Measurements from ENCODE around the gene ATAT1.

Gene ATAT1

GRCh38 chr6:30618270-30618797 is 8.3 kb upstream of the ATAT1 start:
- DNase-seq (ENCODE audit: extremely low read depth, low read depth): no peak

GRCh38 chr6:30619561-30619960 is 7.1 kb upstream of the ATAT1 start:
- no peak for TF ChIP-seq CTCF (IDR thresholded peaks at IDR 0.05; ENCODE audit: low read depth, low read length)
- no peak for DNase-seq (ENCODE audit: extremely low read depth, low read depth)

More at GRCh38 chr6:30618270-30618797, 8.3 kb upstream of the ATAT1 start:
- no peak for TF ChIP-seq CTCF (IDR thresholded peaks at IDR 0.05; ENCODE audit: low read depth, low read length)

- TF ChIP-seq CTCF (IDR thresholded peaks at IDR 0.05; ENCODE audit: low read depth, low read length): no peak
- no peak for DNase-seq (ENCODE audit: extremely low read depth, low read depth)
Observed at GRCh38 chr6:30625511-30625910, 1.2 kb upstream of the ATAT1 start.

- TF ChIP-seq CTCF (IDR thresholded peaks at IDR 0.05; ENCODE audit: low read depth, low read length): no peak
- DNase-seq (ENCODE audit: extremely low read depth, low read depth): no peak
Observed at GRCh38 chr6:30635834-30636233, 9.2 kb downstream of the ATAT1 start.

- no peak for DNase-seq (ENCODE audit: extremely low read depth, low read depth)
- no peak for TF ChIP-seq CTCF (IDR thresholded peaks at IDR 0.05; ENCODE audit: low read depth, low read length)
Observed at GRCh38 chr6:30640481-30640880, 13.8 kb downstream of the ATAT1 start.

GRCh38 chr6:30641048-30641447 is 14.4 kb downstream of the ATAT1 start:
- DNase-seq (ENCODE audit: extremely low read depth, low read depth): no peak
- no peak for TF ChIP-seq CTCF (IDR thresholded peaks at IDR 0.05; ENCODE audit: low read depth, low read length)

- TF ChIP-seq CTCF (IDR thresholded peaks at IDR 0.05; ENCODE audit: low read depth, low read length): no peak
Observed at GRCh38 chr6:30643656-30644055, 17.0 kb downstream of the ATAT1 start.

More at GRCh38 chr6:30643656-30644055, 17.0 kb downstream of the ATAT1 start:
- DNase-seq (ENCODE audit: extremely low read depth, low read depth): no peak
